GM18867 (cell line): ENCODE data around the gene PRSS48.
"Not testable (repeated sequence)": the region's sequence is repeated elsewhere in the genome, so short reads cannot be mapped to it uniquely, and the experiment has no call there.

Experiments used
- ATAC-seq: cut with Tn5 transposase; IDR thresholded peaks from one replicate; pipeline ENCODE4 v1.9.1; 2021; ENCODE audit warnings: mild to moderate bottlenecking, moderate library complexity; ENCODE audit not compliant: unreplicated experiment

The PRSS48 gene, protein sequence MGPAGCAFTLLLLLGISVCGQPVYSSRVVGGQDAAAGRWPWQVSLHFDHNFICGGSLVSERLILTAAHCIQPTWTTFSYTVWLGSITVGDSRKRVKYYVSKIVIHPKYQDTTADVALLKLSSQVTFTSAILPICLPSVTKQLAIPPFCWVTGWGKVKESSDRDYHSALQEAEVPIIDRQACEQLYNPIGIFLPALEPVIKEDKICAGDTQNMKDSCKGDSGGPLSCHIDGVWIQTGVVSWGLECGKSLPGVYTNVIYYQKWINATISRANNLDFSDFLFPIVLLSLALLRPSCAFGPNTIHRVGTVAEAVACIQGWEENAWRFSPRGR

DNA sequence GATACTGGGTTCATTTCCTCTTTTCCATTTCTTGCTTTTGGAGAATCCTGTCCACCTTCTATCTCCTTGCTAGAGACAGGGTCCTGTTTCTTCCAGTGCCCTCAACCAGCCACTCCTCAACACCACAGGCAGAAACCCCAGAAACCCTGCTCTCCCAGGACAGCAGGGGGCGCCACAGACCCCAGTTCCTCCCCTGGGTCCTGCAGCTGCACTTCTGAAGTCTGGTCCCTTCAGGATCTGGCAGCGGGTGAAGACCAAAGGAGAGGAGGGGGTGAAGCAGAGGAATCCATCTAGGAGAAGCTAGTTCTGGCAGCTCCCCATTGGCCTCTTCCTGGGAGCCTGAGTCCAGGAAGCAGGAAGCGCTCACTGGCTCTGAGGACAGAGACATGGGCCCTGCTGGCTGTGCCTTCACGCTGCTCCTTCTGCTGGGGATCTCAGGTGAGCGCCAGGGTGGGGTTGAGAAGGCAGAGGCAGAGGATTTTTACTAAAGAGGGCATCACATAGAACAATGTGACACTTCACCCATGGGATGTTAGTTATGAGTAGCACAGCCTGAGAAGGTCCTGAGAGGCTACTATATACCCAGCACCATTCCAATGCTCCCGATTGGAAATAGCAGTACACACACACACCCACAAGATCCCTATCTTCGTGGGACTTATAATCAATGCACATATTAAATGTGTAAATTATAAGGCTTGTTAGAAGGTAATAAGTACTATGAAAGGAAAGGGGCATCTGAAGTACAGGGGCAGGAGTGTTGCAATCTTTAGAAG is at the start of gene PRSS48:
PRSS48 (plus strand) TSS at position 375 of the 776 bp plus-strand sequence; CDS start at position 387, 12 bp downstream.
- peak; percentile 68 for ATAC-seq

DNA sequence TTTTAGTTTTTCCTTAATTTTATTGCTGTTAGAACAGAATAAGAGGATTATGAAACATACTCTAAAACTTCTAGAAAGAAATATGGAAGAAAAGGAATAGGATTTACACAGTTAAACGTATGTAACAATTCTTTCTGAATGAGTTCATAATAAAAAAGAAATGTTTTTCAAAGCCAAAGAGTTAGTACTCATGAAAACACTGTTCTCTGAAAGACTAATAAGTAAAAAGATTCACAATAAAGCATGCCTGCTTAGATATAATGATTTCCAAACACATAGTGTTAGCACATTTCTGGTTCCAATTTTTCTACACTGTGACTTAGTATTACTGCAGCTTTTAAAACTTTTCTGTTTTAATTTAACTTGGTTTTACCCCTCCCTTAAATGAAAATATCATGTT is 49.8 kb upstream of the PRSS48 start:
- ATAC-seq = no peak

DNA sequence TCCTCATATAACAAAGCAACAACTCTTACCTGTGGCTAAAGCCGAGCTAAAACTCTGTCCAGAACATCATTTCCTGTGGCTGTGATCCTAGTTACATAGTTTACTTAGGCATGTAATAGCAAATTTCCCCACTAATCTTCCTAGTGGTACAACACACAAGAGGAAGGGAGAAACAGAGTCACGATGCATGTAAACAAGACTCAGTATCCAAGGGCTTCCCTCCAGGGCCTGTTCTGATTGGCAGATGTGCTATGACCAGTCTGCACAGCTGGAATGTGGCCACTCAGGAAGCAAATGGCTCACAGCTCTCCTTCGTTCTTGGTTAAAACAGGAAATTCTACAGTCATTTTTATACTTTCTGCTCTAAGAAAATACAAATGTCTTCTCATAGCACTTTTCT is 49.2 kb upstream of the PRSS48 start:
- ATAC-seq = no peak

GRCh38 chr4:151228189-151229119 is 48.5 kb upstream of the PRSS48 start:
- ATAC-seq = no peak

- ATAC-seq = no peak
These were observed 44.9 kb upstream of the PRSS48 start for GRCh38 chr4:151231915-151232595.

- ATAC-seq = no peak
These were observed 43.4 kb upstream of the PRSS48 start for GRCh38 chr4:151233600-151233999.

- not testable (repeated sequence) for ATAC-seq
These were observed 41.6 kb upstream of the PRSS48 start for GRCh38 chr4:151235373-151235772.

- ATAC-seq = no peak
These were observed 40.9 kb upstream of the PRSS48 start for GRCh38 chr4:151236036-151236435.

GRCh38 chr4:151238477-151238876 is 38.5 kb upstream of the PRSS48 start:
- ATAC-seq = no peak

DNA sequence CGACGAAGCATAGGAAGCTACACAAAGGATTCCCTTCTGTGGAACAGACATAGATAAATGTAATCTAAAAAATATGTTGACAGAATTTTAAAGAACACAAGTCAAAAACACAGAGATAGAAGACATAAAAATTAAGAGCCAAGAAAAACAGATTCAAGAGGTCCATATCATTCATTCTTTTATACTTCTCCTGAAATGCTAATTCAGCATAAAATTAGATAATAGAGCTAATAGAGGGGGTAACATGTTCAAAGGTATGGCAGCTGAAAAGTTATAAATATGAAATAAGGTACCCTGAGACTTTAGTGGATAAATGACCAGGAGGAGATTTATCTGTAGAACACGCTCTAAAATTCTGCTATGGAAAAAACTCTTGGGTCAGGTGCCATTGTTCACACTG is 37.4 kb upstream of the PRSS48 start:
- ATAC-seq = no peak

- no peak for ATAC-seq
These were observed 34.7 kb upstream of the PRSS48 start for GRCh38 chr4:151242305-151242704.

DNA sequence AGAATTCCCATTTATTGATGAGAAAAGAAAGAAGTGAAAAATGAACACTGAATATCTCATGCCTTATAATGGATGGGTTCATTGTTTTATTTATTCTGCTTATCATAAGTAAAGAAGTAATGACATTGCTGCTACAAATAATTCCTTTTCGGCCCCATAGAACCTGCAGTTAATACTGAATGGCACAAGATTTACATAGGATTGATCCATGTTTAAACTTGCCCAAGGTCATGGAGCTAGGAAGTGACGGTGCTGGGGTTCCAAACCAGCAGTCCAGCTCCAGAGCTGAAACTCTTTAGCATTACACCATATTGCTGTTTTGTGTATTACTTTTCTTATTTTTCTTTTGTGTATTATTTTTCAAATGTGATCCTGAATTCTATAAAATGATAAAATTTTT is 30.2 kb upstream of the PRSS48 start:
- no peak for ATAC-seq

DNA sequence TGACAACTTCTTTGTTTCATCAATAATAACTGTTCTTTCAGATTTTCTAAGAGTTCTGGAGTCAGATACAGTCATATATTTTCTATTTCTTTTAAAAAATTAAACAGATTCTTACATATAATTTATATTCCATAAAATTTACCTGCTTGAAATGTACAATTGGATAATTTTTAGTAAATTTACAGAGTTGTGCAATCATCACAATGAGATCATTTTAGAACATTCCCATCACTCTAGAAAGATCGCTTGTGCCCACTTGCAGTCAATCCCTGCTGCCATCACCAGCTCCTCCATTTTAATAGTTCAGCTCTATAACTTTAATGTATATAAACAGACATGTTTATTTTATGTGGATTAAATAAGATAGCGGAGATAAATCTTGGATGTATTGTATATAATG is 29.6 kb upstream of the PRSS48 start:
- ATAC-seq = no peak

DNA sequence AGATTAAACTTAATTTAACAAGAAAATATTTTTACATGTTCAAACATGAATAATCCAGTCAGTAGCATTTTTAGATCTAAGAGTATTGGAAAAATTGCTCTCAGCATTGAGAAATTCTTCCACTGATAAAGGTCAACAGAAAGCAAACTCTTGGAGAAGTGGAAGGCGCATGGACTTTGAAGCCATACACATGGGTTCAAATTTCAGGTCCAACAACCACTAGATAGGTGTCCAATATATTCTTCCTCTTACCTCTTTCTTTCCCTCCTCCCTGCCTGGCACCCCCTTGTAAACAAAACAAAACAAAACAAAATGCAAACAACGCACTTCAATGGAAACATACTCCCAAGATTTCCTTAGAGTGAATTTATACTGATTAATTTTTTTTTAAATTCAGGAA is 28.4 kb upstream of the PRSS48 start:
- ATAC-seq = no peak

- no peak for ATAC-seq
These were observed 26.3 kb upstream of the PRSS48 start for GRCh38 chr4:151250706-151251105.

DNA sequence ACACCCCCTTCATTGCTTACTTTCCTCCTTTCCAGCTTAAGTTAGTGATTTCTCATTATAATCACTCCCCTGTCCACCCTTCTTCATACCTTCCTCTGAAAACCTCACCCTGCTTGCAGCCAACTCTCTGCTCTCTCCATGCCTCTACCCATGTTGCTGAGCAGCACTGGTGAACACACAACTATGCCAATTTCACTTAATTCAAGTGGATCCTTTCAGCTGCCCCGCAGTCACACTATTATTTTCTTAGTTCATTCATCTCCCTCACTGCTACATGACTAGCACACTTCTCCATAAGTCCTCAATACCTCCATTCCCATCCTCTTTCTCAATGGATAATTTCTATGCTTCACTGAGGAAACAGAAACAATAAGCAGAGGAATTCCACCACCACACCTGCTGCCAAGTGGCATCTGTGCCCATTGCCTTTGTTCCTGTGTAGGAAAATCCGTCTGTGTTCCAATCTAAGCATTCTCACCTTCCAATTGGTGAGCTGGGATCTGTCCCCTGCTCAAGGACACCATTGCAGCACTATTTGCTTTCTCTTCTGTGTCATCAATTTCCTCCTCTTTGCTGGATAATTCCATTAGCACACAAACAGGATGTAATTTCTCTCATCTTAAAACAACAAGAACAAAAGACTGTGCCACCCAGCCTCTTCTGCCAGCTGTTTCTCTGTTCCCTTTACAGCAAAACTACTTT is 25.2 kb upstream of the PRSS48 start:
- no peak for ATAC-seq

DNA sequence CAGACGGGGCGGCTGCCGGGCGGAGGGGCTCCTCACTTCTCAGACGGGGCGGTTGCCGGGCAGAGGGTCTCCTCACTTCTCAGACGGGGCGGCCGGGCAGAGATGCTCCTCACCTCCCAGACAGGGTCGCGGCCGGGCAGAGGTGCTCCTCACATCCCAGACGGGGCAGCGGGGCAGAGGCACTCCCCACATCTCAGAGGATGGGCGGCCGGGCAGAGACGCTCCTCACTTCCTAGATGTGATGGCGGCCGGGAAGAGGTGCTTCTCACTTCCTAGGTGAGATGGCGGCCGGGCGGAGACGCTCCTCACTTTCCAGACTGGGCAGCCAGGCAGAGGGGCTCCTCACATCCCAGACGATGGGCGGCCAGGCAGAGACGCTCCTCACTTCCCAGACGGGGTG is 21.7 kb upstream of the PRSS48 start:
- not testable (repeated sequence) for ATAC-seq

GRCh38 chr4:151255680-151256079 is 21.3 kb upstream of the PRSS48 start:
- not testable (repeated sequence) for ATAC-seq

- no peak for ATAC-seq
These were observed 20.8 kb upstream of the PRSS48 start for GRCh38 chr4:151256134-151256533.

GRCh38 chr4:151257704-151258103 is 19.3 kb upstream of the PRSS48 start:
- ATAC-seq = no peak
